ENCODE data around the gene ARHGEF11.

DNA sequence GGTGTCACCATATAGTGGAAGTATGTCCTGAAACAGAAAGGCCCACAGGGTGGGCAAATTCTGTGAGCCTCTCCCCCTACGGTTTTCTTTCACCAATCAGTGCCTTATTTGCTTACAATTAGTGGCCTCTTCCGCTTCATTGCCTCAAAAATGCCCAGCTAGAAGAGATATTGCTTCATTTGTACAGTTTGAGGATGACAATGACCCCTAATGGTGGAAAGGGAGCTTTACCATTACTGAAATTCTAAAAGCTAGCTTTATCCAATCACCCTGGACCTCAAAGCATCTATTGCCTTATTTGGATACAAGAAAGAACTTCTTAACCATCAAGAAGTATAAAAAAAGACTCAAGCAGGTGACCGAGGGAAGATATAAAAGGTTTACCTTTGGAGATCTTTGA lies 75.5 kb downstream of the ARHGEF11 start:
- TF ChIP-seq, protein P1, sequence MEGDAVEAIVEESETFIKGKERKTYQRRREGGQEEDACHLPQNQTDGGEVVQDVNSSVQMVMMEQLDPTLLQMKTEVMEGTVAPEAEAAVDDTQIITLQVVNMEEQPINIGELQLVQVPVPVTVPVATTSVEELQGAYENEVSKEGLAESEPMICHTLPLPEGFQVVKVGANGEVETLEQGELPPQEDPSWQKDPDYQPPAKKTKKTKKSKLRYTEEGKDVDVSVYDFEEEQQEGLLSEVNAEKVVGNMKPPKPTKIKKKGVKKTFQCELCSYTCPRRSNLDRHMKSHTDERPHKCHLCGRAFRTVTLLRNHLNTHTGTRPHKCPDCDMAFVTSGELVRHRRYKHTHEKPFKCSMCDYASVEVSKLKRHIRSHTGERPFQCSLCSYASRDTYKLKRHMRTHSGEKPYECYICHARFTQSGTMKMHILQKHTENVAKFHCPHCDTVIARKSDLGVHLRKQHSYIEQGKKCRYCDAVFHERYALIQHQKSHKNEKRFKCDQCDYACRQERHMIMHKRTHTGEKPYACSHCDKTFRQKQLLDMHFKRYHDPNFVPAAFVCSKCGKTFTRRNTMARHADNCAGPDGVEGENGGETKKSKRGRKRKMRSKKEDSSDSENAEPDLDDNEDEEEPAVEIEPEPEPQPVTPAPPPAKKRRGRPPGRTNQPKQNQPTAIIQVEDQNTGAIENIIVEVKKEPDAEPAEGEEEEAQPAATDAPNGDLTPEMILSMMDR (IDR thresholded peaks at IDR 0.05), result peak; percentile 20; the same call in 1 of the 2 replicates
- TF ChIP-seq ZFX (IDR thresholded peaks at IDR 0.05; ENCODE audit: borderline replicate concordance), result no peak

All from 22Rv1 (cell line).